K562 (cell line): ENCODE data around the gene ADGRB3. TPM values are rescaled to one million over a fixed set of nuclear protein-coding genes. Genes with fewer than 3 reads are reported as not detected.

Experiments
- ATAC-seq: fragments of 200-7000 bp; cut with Tn5 transposase; 3 replicates; pipeline ENCODE4 v1.9.1; 2020; ENCODE audit warnings: moderate library complexity
- BruUV-seq: library from RNA; stranded (reverse); fragments of 400-500 nt; replicated peaks from 2 replicates; lab custom pipeline; 2021; lab: Mats Ljungman, UMichigan
- CTCF ChIA-PET: fragments of 300-600 bp; formaldehyde crosslinking; extraction: SDS; loops from one replicate; lab custom pipeline; 2021; ENCODE audit warnings: low intra/inter-chr PET ratio; lab: Yijun Ruan, JAX
- POLR2A ChIA-PET: fragments of 300-600, 350-650 bp; sonication (Branson Sonifier 250); formaldehyde crosslinking; extraction: SDS; loops from one replicate; lab custom pipeline; 2021; ENCODE audit warnings: antibody characterized with exemption, inconsistent platforms; lab: Yijun Ruan, JAX
- DNase-seq, 4 experiments: peaks; one replicate each; pipeline versions ENCODE4 v3.0.0 to v3.0.0-alpha.2; 2011 to 2018; ENCODE audit warnings: low spot score in 3 of 4, mixed read lengths in 3 of 4; ENCODE audit errors: extremely low read depth in 1 of 4
- FAIRE-seq: peaks from 2 replicates; lab custom pipeline; 2011; peaks lifted over from hg19 to GRCh38; lab: Jason Lieb, UNC
- H2AFZ ChIP-seq: 2 replicates; pipeline ENCODE4 v1.6.0; 2011; ENCODE audit warnings: low read depth, low read length, control low read depth, inconsistent platforms
- H3K27ac ChIP-seq: fragments of 200-600 bp; 3 replicates; pipeline ENCODE4 v1.8.0; 2011; ENCODE audit warnings: low read depth, mild to moderate bottlenecking, control low read depth, inconsistent platforms, low read length, moderate library complexity, mixed read lengths; ENCODE audit errors: extremely low read depth
- H3K27me3 ChIP-seq, 2 experiments: fragments of 300-600 bp in 1 of 2; 2 replicates in 1 of 2; 3 replicates in 1 of 2; pipeline versions ENCODE4 v1.6.0 to v1.8.0; 2011; ENCODE audit warnings: inconsistent platforms in 2 of 2, low read length in 2 of 2, mild to moderate bottlenecking in 1 of 2, mixed read lengths in 1 of 2, moderate library complexity in 1 of 2; ENCODE audit not compliant: control insufficient read depth in 2 of 2, insufficient read depth in 2 of 2
- H3K36me3 ChIP-seq: fragments of 300-600 bp; 3 replicates; pipeline ENCODE4 v1.8.0; 2011; ENCODE audit warnings: mild to moderate bottlenecking, low read length, inconsistent platforms; ENCODE audit not compliant: control insufficient read depth, insufficient read depth
- H3K4me1 ChIP-seq, 2 experiments: fragments of 200-600 bp in 1 of 2; replicated peaks in 1 of 2; 2 replicates in 1 of 2; 3 replicates in 1 of 2; pipeline versions ENCODE4 v1.5.1 to v1.8.0; 2011; ENCODE audit warnings: inconsistent platforms in 2 of 2, low read length in 2 of 2, mild to moderate bottlenecking in 1 of 2, mixed read lengths in 1 of 2, moderate library complexity in 1 of 2; ENCODE audit not compliant: control insufficient read depth in 2 of 2, insufficient read depth in 2 of 2
- H3K4me2 ChIP-seq: 2 replicates; pipeline ENCODE4 v1.6.1; 2011; ENCODE audit warnings: low read length, control low read depth, inconsistent platforms, mixed read lengths; ENCODE audit not compliant: insufficient read depth
- H3K4me3 ChIP-seq: fragments of 200-600 bp; sonication (generic), shearing (Covaris generic); 2 replicates; pipeline ENCODE4 v1.5.1; 2016; ENCODE audit warnings: control low read depth, inconsistent platforms
- H3K79me2 ChIP-seq: fragments of 200-600 bp; 3 replicates; pipeline ENCODE4 v1.8.0; 2011; ENCODE audit warnings: low read length, inconsistent platforms; ENCODE audit not compliant: control insufficient read depth, insufficient read depth
- H3K9ac ChIP-seq, 2 experiments: 2 replicates each; pipeline versions ENCODE4 v1.6.0 to v1.6.1; 2011; ENCODE audit warnings: low read depth in 2 of 2, low read length in 2 of 2, control low read depth in 1 of 2, inconsistent platforms in 1 of 2, mild to moderate bottlenecking in 1 of 2, mixed read lengths in 1 of 2; ENCODE audit not compliant: insufficient read depth in 1 of 2
- H3K9me1 ChIP-seq: one replicate; pipeline ENCODE4 v1.6.0; 2011; ENCODE audit warnings: inconsistent platforms, mild to moderate bottlenecking, low read length, moderate library complexity; ENCODE audit not compliant: control insufficient read depth, insufficient read depth
- H3K9me3 ChIP-seq: replicated peaks from 2 replicates; pipeline ENCODE4 v1.5.1; 2011; ENCODE audit warnings: low read depth, low read length, inconsistent platforms; ENCODE audit not compliant: control insufficient read depth, insufficient read depth
- H4K20me1 ChIP-seq: replicated peaks from 2 replicates; pipeline ENCODE4 v1.6.1; 2011; ENCODE audit warnings: low read length, inconsistent platforms, mixed read lengths; ENCODE audit not compliant: control insufficient read depth, insufficient read depth
- BRCA1 ChIP-seq, 2 experiments: fragments of 450-650 bp in 1 of 2; sonication (generic) in 1 of 2; formaldehyde crosslinking in 1 of 2; IDR thresholded peaks; 2 replicates each; pipeline versions ENCODE4 v1.5.0 to v1.6.1; 2017 to 2020; ENCODE audit warnings: mild to moderate bottlenecking in 1 of 2, missing genetic modification reagents in 1 of 2
- MCM5 ChIP-seq: fragments of 450-650 bp; IDR thresholded peaks from 2 replicates; pipeline ENCODE4 v1.6.1; 2016; ENCODE audit warnings: low read depth
- RFX1 ChIP-seq: fragments of 450-650 bp; IDR thresholded peaks from 2 replicates; pipeline ENCODE4 v1.6.1; 2016; ENCODE audit warnings: mild to moderate bottlenecking, moderate library complexity
- ZFX ChIP-seq: sonication (generic); formaldehyde crosslinking; IDR thresholded peaks from 2 replicates; pipeline ENCODE4 v1.8.0; 2022; ENCODE audit warnings: mild to moderate bottlenecking, missing genetic modification reagents, moderate library complexity
- ZNF311 ChIP-seq: fragments of 250-450 bp; sonication (Bioruptor Pico); IDR thresholded peaks from 2 replicates; pipeline ENCODE4 v1.4.0; 2020; ENCODE audit warnings: mild to moderate bottlenecking, moderate library complexity
- ZNF57 ChIP-seq: fragments of 450-650 bp; formaldehyde crosslinking; IDR thresholded peaks from 2 replicates; pipeline ENCODE4 v1.4.0; 2020; ENCODE audit warnings: mild to moderate bottlenecking, moderate library complexity
- ZNF785 ChIP-seq: fragments of 250-450 bp; sonication (Bioruptor Pico); IDR thresholded peaks from 2 replicates; pipeline ENCODE4 v1.4.0; 2020; ENCODE audit warnings: mild to moderate bottlenecking
- ZSCAN32 ChIP-seq: fragments of 450-650 bp; formaldehyde crosslinking; IDR thresholded peaks from 2 replicates; pipeline ENCODE4 v1.4.0; 2020; ENCODE audit warnings: mild to moderate bottlenecking, moderate library complexity
- WGBS: fragments of 100-300 bp; shearing (Covaris generic); methylation state at CpG from one replicate; pipeline ENCODE4 v1.1.6; 2016; ENCODE audit warnings: low coverage, mixed read lengths; ENCODE audit not compliant: insufficient coverage; ENCODE audit errors: missing lambda C conversion rate; 5-methylcytosine and 5-hydroxymethylcytosine counted together
- in situ Hi-C: fragments of 300-500 bp; cut with MboI; formaldehyde crosslinking; loops from 4 replicates; pipeline ENCODE4 v1.15.0; 2018; ENCODE audit warnings: inconsistent platforms, mixed read lengths
- intact Hi-C: fragments of 100-400 bp; cut with micrococcal nuclease; formaldehyde crosslinking; loops from 2 replicates; pipeline ENCODE4 v1.14.2; 2022
- polyA plus RNA-seq, 8 experiments: library from polyadenylated mRNA; depleted of rRNA in 4 of 8; stranded (reverse) in 5 of 8; unstranded in 3 of 8; fragments of >200 nt; fragmentation: Nextera tagmentation in 2 of 8; fragmentation: Illumina TruSeq in 1 of 8; extraction: Ambion mirVana in 2 of 8; extraction: Trizol in 1 of 8; gene quantifications; 2 replicates each; pipeline versions ENCODE4 v1.2.1 to v1.2.3, GENCODE V29; 2011 to 2014; ENCODE audit warnings: inconsistent platforms in 1 of 8, missing spikeins in 1 of 8
- total RNA-seq, 7 experiments: library from RNA; depleted of rRNA in 6 of 7; stranded (reverse); fragments of >200 nt in 6 of 7; fragmentation: Illumina TruSeq in 2 of 7; extraction: Trizol in 2 of 7; gene quantifications; 2 replicates each; pipeline versions ENCODE4 v1.2.1 to v1.2.3, GENCODE V29; 2011 to 2021; ENCODE audit warnings: low replicate concordance in 1 of 7

ADGRB3 gene
- total and polyA plus RNA-seq, 9 of the 15 experiments (the other 6 are each of a cell fraction or from before 2014, with no cell fraction given), result 0.90 to 7.8 (median 2.4) TPM

DNA sequence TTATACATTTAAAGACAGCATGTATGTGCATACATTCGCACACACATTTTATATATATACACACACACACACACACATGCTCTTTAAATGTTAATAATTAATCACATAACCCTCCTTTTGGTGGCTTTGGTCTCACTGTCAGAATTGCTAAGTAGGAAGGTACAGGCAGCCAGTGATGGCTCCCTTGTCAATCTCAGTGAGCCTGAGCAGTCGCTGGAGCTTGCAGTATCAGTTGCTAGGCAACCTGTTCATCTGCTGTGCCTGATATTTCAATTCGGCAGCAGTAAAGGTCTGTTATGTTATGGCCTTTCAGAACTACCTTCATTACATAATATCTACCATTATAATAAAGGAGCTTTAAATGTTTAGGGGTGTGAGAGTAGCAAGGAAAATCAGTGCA, 787.4 kb downstream of the ADGRB3 start:
- no TSS peak for BruUV-seq
- DNase-seq (no peak), ATAC-seq (no peak)
- ChIA-PET CTCF (no interaction called here), POLR2A (no interaction called here)
- H4K20me1 ChIP-seq, result no peaks in the 10 kb centered on the region
- no peak overlapping the region for H2AFZ ChIP-seq
- H3K9ac ChIP-seq, result no peak overlapping the region
- no peaks in the 10 kb centered on the region for H3K36me3 ChIP-seq
- no peaks in the 10 kb centered on the region for H3K4me1 ChIP-seq
- H3K27ac ChIP-seq, result no peak overlapping the region
- WGBS, result 2% methylated on average over 3 of the region's 3 CpGs
- no peaks in the 10 kb centered on the region for H3K9me1 ChIP-seq
- H3K4me2 ChIP-seq, result no peak overlapping the region
- intact Hi-C loops, result no loop called here
- H3K27me3 ChIP-seq, result no peaks in the 10 kb centered on the region
- TF ChIP-seq BRCA1 (IDR thresholded peaks at IDR 0.05) (no peak), BRCA1 (CRISPR knock-in tag; IDR thresholded peaks at IDR 0.05) (no peak), ZSCAN32 (CRISPR knock-in tag) (no peak), ZNF785 (CRISPR knock-in tag) (no peak), RFX1 (peak; percentile 69), ZFX (CRISPR knock-in tag) (no peak), MCM5 (no peak), ZNF57 (CRISPR knock-in tag) (no peak), ZNF311 (no peak)
- TF ChIP-seq, all 486 proteins: peak for 1
- H3K4me3 ChIP-seq, result no peak overlapping the region
- no peak for FAIRE-seq
- in situ Hi-C loops, result no loop called here
- no peaks in the 10 kb centered on the region for H3K9me3 ChIP-seq
- no peaks in the 10 kb centered on the region for H3K79me2 ChIP-seq

DNA sequence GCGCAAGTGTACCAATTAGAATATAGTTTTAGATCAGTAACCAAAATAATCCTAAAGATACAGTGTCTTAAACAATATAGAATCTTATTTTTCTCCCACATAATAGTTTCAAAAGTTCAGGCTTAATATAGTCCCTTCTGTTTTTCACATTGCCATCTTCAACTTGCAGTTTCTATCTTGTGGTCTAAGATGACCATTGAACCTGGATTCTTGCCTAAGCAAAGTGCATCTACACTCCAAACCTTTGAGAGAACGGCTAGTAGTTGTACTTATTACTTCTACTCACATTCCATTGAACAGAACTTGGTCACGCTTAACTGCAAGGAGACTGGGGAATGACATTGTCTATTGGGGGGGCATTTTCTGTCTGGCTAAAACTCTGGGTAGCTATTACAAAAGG, 788.7 kb downstream of the ADGRB3 start:
- Histone ChIP-seq H3K79me2 (no peaks in the 10 kb centered on the region), H3K4me1 (no peaks in the 10 kb centered on the region), H3K27me3 (no peaks in the 10 kb centered on the region), H4K20me1 (no peaks in the 10 kb centered on the region), H3K27ac (no peak overlapping the region), H3K4me3 (no peak overlapping the region), H3K9ac (no peak overlapping the region), H3K4me2 (no peak overlapping the region), H3K9me1 (no peaks in the 10 kb centered on the region), H3K9me3 (no peaks in the 10 kb centered on the region), H3K36me3 (no peaks in the 10 kb centered on the region), H2AFZ (no peak overlapping the region)
- 2% methylated on average over 3 of the region's 3 CpGs for WGBS
- intact Hi-C loops, result no loop called here
- no TSS peak for BruUV-seq
- FAIRE-seq (no peak), ATAC-seq (no peak), DNase-seq (no peak)
- in situ Hi-C loops, result no loop called here
- ChIA-PET CTCF (no interaction called here), POLR2A (no interaction called here)
